AG04450 (cell line): Measurements from ENCODE around the gene RNF31. TPM values are rescaled to one million over a fixed set of nuclear protein-coding genes. Genes with fewer than 3 reads are reported as not detected.

Experiments used
- CTCF ChIA-PET: fragments of 300-600, 350-600 bp; formaldehyde crosslinking; extraction: SDS; loops from one replicate; lab custom pipeline; 2022; ENCODE audit warnings: antibody characterized with exemption, inconsistent platforms; lab: Charles Lee
- POLR2A ChIA-PET: fragments of 350-600 bp; formaldehyde crosslinking; extraction: SDS; loops from one replicate; lab custom pipeline; 2021; ENCODE audit warnings: antibody characterized with exemption, inconsistent platforms; lab: Yijun Ruan, JAX
- DNase-seq: peaks from one replicate; pipeline ENCODE4 v3.0.0-alpha.2; 2011; ENCODE audit warnings: low read depth, low spot score
- H3K27ac ChIP-seq: one replicate; pipeline ENCODE4 v1.5.1; 2012; ENCODE audit warnings: low read depth, low read length, control low read depth
- H3K27me3 ChIP-seq: one replicate; pipeline ENCODE4 v1.6.0; 2012; ENCODE audit warnings: low read length; ENCODE audit not compliant: control insufficient read depth, insufficient read depth
- H3K4me3 ChIP-seq: 2 replicates; pipeline ENCODE4 v1.5.1; 2011; ENCODE audit warnings: mild to moderate bottlenecking, low read depth, low read length, control low read depth
- H3K9me3 ChIP-seq: 2 replicates; pipeline ENCODE4 v1.5.1; 2012; ENCODE audit warnings: low read length; ENCODE audit not compliant: control insufficient read depth, insufficient read depth
- polyA plus RNA-seq: library from polyadenylated mRNA; depleted of rRNA; stranded (reverse); fragments of >200 nt; gene quantifications from 2 replicates; pipeline ENCODE4 v1.2.3, GENCODE V29; 2011
- TF ChIP-seq, protein P1 (sequence below): IDR thresholded peaks from 2 replicates; pipeline ENCODE4 v1.5.1; 2011; ENCODE audit warnings: low read depth, low read length, control low read depth, inconsistent platforms

RNF31 gene
- polyA plus RNA-seq, 1 experiment: 7.4 TPM

GRCh38 chr14:24130717-24131548 is 16.4 kb upstream of the RNF31 start:
- TF ChIP-seq, protein P1, sequence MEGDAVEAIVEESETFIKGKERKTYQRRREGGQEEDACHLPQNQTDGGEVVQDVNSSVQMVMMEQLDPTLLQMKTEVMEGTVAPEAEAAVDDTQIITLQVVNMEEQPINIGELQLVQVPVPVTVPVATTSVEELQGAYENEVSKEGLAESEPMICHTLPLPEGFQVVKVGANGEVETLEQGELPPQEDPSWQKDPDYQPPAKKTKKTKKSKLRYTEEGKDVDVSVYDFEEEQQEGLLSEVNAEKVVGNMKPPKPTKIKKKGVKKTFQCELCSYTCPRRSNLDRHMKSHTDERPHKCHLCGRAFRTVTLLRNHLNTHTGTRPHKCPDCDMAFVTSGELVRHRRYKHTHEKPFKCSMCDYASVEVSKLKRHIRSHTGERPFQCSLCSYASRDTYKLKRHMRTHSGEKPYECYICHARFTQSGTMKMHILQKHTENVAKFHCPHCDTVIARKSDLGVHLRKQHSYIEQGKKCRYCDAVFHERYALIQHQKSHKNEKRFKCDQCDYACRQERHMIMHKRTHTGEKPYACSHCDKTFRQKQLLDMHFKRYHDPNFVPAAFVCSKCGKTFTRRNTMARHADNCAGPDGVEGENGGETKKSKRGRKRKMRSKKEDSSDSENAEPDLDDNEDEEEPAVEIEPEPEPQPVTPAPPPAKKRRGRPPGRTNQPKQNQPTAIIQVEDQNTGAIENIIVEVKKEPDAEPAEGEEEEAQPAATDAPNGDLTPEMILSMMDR: no peak
- Histone ChIP-seq H3K27ac (no peak overlapping the region), H3K27me3 (no peaks in the 10 kb centered on the region), H3K9me3 (no peaks in the 10 kb centered on the region), H3K4me3 (no peak overlapping the region)
- ChIA-PET POLR2A (no interaction called here), CTCF (no interaction called here)
- DNase-seq: no peak

DNA sequence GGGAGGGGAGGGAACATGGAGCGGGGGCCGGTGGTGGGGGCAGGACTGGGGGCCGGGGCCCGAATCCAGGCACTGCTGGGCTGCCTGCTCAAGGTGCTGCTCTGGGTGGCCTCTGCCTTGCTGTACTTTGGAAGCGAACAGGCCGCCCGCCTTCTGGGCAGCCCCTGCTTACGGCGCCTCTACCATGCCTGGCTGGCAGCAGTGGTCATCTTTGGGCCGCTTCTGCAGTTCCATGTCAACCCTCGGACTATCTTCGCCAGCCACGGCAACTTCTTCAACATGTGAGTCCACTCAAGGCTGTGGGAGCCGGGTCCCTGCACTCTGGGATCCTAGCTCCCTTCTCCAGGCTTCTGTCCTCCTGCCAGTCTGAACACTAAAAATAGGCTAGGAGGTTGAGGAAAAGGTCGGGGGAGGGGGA is 15.7 kb upstream of the RNF31 start:
- ChIA-PET CTCF (no interaction called here), POLR2A (no interaction called here)
- Histone ChIP-seq H3K27ac (no peak overlapping the region), H3K27me3 (no peaks in the 10 kb centered on the region), H3K9me3 (no peaks in the 10 kb centered on the region), H3K4me3 (no peak overlapping the region)
- TF ChIP-seq, protein P1: no peak
- no peak for DNase-seq

GRCh38 chr14:24132061-24132685 is 15.1 kb upstream of the RNF31 start:
- Histone ChIP-seq H3K27ac (no peak overlapping the region), H3K4me3 (no peak overlapping the region), H3K9me3 (no peaks in the 10 kb centered on the region), H3K27me3 (no peaks in the 10 kb centered on the region)
- ChIA-PET CTCF (no interaction called here), POLR2A (no interaction called here)
- DNase-seq: no peak
- TF ChIP-seq, protein P1: no peak

DNA sequence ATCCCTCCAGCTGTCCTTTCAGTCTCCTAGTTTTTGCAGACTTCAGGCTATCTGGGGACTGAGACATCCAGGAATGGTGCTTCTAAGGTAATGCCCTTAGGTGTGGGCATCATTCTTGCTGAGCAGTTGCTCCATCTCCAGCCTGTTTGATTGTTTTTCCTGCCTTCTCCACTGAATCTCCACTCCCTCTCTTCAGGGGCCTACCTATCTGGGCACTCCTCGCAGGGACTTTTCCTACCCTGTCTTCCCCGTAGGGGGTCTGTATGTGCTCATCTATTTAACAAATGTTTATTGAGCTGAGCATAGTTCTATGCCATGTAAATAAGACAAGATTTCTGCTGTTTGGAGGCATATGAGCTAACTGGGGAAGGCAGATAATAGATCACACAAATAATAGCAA is 14.3 kb upstream of the RNF31 start:
- ChIA-PET POLR2A (interaction anchor here (0.7 kb wide), 1 partner anchor 13 kb away, joined by 4 read pairs; the partner anchor contains the start of gene PSME2), CTCF (interaction anchor here (0.9 kb wide), 1 partner anchor 28 kb away, joined by 9 read pairs; the partner anchor contains the start of gene IRF9)
- no peak for DNase-seq
- H3K9me3 ChIP-seq: no peaks in the 10 kb centered on the region
- TF ChIP-seq, protein P1: no peak
- no peak overlapping the region for H3K4me3 ChIP-seq
- no peak overlapping the region for H3K27ac ChIP-seq
- H3K27me3 ChIP-seq: no peaks in the 10 kb centered on the region

GRCh38 chr14:24133735-24134134 is 13.6 kb upstream of the RNF31 start:
- TF ChIP-seq, protein P1: no peak
- no peak for DNase-seq
- POLR2A ChIA-PET: interaction anchor here (0.7 kb wide), 1 partner anchor 13 kb away, joined by 4 read pairs; the partner anchor contains the start of gene PSME2

More at GRCh38 chr14:24133735-24134134, 13.6 kb upstream of the RNF31 start:
- CTCF ChIA-PET: interaction anchor here (0.5 to 0.9 kb wide), 2 partner anchors 28 to 95 kb away, joined by 3 to 9 read pairs; partner anchors contain the start of gene IRF9
- Histone ChIP-seq H3K27me3 (no peaks in the 10 kb centered on the region), H3K9me3 (no peaks in the 10 kb centered on the region), H3K27ac (no peak overlapping the region), H3K4me3 (no peak overlapping the region)
